ENCODE data around the gene C1S. TPM values are rescaled to one million over a fixed set of nuclear protein-coding genes. Genes with fewer than 3 reads are reported as not detected.

The C1S gene
- total RNA-seq, 6 experiments from 2014 or later = 993 to 2,993 (median 1,796) TPM

DNA sequence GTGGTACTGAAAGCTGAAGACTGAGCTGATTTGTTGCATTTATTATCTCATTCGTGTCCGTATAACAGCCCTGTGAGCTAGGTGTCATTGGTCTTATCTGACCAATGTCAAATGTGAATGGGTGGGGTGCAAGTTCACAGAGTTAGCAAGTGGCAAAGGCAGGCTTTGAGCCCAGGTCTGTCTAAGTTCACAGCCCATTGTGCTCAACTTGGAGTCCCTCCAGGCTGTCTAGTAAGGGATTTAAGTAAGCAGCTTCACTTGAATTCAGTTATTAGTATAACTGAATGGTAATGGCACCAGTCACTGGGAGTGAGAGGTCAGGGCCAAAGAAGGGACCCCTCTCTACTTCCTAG, 8.5 kb downstream of the C1S start:
- WGBS (ENCODE audit: insufficient coverage, low coverage, low lambda C conversion rate, missing lambda C conversion rate) = 11% methylated on average over 2 of the region's 2 CpGs
- intact Hi-C loops (cut with DNase I) = no loop called here
- H3K4me1 ChIP-seq = peaks cover 0 to 86% (median 35%) of the 10 kb centered on the region in 4 donors
- H3K4me3 ChIP-seq = no peak overlapping the region
- TF ChIP-seq, protein P1, sequence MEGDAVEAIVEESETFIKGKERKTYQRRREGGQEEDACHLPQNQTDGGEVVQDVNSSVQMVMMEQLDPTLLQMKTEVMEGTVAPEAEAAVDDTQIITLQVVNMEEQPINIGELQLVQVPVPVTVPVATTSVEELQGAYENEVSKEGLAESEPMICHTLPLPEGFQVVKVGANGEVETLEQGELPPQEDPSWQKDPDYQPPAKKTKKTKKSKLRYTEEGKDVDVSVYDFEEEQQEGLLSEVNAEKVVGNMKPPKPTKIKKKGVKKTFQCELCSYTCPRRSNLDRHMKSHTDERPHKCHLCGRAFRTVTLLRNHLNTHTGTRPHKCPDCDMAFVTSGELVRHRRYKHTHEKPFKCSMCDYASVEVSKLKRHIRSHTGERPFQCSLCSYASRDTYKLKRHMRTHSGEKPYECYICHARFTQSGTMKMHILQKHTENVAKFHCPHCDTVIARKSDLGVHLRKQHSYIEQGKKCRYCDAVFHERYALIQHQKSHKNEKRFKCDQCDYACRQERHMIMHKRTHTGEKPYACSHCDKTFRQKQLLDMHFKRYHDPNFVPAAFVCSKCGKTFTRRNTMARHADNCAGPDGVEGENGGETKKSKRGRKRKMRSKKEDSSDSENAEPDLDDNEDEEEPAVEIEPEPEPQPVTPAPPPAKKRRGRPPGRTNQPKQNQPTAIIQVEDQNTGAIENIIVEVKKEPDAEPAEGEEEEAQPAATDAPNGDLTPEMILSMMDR (IDR thresholded peaks at IDR 0.05) = no peak
- no peak for TF ChIP-seq POLR2A (IDR thresholded peaks at IDR 0.05)
- ATAC-seq = peak; percentile 1 to 27 (median 5)
- H3K27me3 ChIP-seq = no peaks in the 10 kb centered on the region
- H3K36me3 ChIP-seq = peaks cover 0 to 65% (median 25%) of the 10 kb centered on the region in 4 donors
- H3K9me3 ChIP-seq = no peaks in the 10 kb centered on the region
- H3K27ac ChIP-seq = peak overlapping the region; percentile 14 to 82 (median 59)
- no peak for DNase-seq

DNA sequence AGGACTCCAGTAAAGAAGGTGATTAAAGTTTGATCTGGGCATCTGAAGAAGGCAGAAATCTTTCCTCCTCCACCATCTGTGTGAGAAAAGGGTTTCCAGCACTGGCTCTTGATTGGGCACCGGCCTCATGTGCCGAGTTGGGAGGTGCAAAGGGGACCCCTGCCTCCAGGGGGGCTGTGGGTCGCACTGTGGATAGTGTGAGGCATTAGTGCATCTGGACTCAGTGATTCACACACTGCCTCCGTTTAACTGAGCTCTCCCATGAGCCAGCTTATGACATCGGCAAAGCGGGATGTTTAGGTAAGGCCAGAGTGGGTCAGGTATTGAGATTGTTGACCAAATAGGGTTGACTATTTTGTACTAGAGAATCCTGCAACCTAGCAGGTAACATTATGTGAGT, 8.9 kb downstream of the C1S start:
- Histone ChIP-seq H3K4me3 (no peak overlapping the region), H3K4me1 (peaks cover 0 to 82% (median 35%) of the 10 kb centered on the region in 4 donors), H3K27ac (peak overlapping the region; percentile 14 to 82 (median 59)), H3K36me3 (peaks cover 0 to 61% (median 25%) of the 10 kb centered on the region in 4 donors), H3K27me3 (no peaks in the 10 kb centered on the region), H3K9me3 (no peaks in the 10 kb centered on the region)
- WGBS (ENCODE audit: insufficient coverage, low coverage, low lambda C conversion rate, missing lambda C conversion rate) = 60% methylated on average over 1 of the region's 6 CpGs
- ATAC-seq = no peak
- intact Hi-C loops (cut with DNase I) = no loop called here
- TF ChIP-seq, protein P1 (IDR thresholded peaks at IDR 0.05) = no peak
- no peak for TF ChIP-seq POLR2A (IDR thresholded peaks at IDR 0.05)
- DNase-seq = no peak

- peaks cover 0 to 55% (median 27%) of the 10 kb centered on the region in 4 donors for H3K4me1 ChIP-seq
- no peaks in the 10 kb centered on the region for H3K9me3 ChIP-seq
- H3K36me3 ChIP-seq = peaks cover 0 to 37% (median 14%) of the 10 kb centered on the region in 4 donors
- no peaks in the 10 kb centered on the region for H3K27me3 ChIP-seq
- peak; percentile 64 to 85 (median 73) for ATAC-seq
- intact Hi-C loops (cut with DNase I) = no loop called here
- WGBS (ENCODE audit: insufficient coverage, low coverage, low lambda C conversion rate, missing lambda C conversion rate) = 25% methylated on average over 5 of the region's 6 CpGs
- DNase-seq = peak in 1 of 3 donors; percentile 75
- H3K27ac ChIP-seq = peak overlapping the region; percentile 33 to 82 (median 66)
- TF ChIP-seq, protein P1 (IDR thresholded peaks at IDR 0.05) = no peak
- TF ChIP-seq POLR2A (IDR thresholded peaks at IDR 0.05) = no peak
- peak overlapping the region in 1 of 3 donors; percentile 15 for H3K4me3 ChIP-seq
Measured at GRCh38 chr12:7072035-7072434, 11.5 kb downstream of the C1S start.

DNA sequence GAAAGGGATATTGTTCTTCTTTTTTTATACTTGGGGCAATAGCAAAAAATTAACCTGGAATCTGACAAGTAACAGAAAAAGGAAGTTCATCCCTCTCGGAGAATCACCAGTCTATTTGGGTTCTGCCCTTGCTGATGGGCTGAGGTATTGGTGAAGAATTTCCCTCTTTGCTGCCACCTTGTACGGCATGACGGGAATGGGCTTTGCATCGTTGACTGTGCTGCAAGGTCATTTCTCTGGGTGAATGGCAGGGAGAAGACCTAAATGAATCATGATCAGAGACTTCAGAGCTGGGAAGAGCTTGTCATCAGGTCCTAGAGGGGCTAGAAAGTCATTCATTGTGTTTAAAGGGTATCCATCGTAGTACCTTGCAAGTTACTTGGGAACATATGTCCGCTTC, 12.0 kb downstream of the C1S start:
- intact Hi-C loops (cut with DNase I) = no loop called here
- Histone ChIP-seq H3K9me3 (no peaks in the 10 kb centered on the region), H3K4me3 (no peak overlapping the region), H3K36me3 (peaks cover 0 to 32% (median 10%) of the 10 kb centered on the region in 4 donors), H3K4me1 (peaks cover 0 to 50% (median 25%) of the 10 kb centered on the region in 4 donors), H3K27me3 (no peaks in the 10 kb centered on the region), H3K27ac (peak overlapping the region in 2 of 3 donors; percentile 33 to 82)
- DNase-seq (no peak), ATAC-seq (no peak)
- 63% methylated on average over 6 of the region's 6 CpGs for WGBS (ENCODE audit: insufficient coverage, low coverage, low lambda C conversion rate, missing lambda C conversion rate)
- TF ChIP-seq POLR2A (IDR thresholded peaks at IDR 0.05) = no peak
- TF ChIP-seq, protein P1 (IDR thresholded peaks at IDR 0.05) = no peak
